Subcutaneous adipose tissue (tissue), 4 donors: ENCODE results near the gene PTGER1. TPM values are rescaled to one million over a fixed set of nuclear protein-coding genes. Genes with fewer than 3 reads are reported as not detected.

ENCODE experiments used
- CTCF ChIP-seq: fragments of 450-650 bp; IDR thresholded peaks from one replicate; pipeline ENCODE4 v1.5.1; 2016; ENCODE audit warnings: low read depth, mild to moderate bottlenecking, control low read depth, antibody characterized with exemption, moderate library complexity
- total RNA-seq, 4 donors: library from RNA; depleted of rRNA; stranded (reverse); fragments of >200 nt; gene quantifications; one replicate each; pipeline ENCODE4 v1.1.0, GENCODE V29; 2016

The PTGER1 gene
- total RNA-seq, 4 donors from 2014 or later: 0.49 TPM; not detected in 3

- TF ChIP-seq CTCF: no peak
Measured at GRCh38 chr19:14487370-14488125, 12.4 kb upstream of the PTGER1 start.

GRCh38 chr19:14482172-14482941, 7.2 kb upstream of the PTGER1 start:
- no peak for TF ChIP-seq CTCF

GRCh38 chr19:14480700-14481079, 5.5 kb upstream of the PTGER1 start:
- no peak for TF ChIP-seq CTCF

GRCh38 chr19:14479975-14480699, 5.0 kb upstream of the PTGER1 start:
- TF ChIP-seq CTCF: no peak

GRCh38 chr19:14479309-14479974, 4.3 kb upstream of the PTGER1 start:
- TF ChIP-seq CTCF: no peak

- no peak for TF ChIP-seq CTCF
Measured at GRCh38 chr19:14478113-14478545, 3.0 kb upstream of the PTGER1 start.
